H1 (cell line): ENCODE measurements around the gene NEU4. TPM values are rescaled to one million over a fixed set of nuclear protein-coding genes. Genes with fewer than 3 reads are reported as not detected.
A peak's percentile ranks its signal among the peaks of the same experiment; 100 is the strongest.

Source experiments
- CTCF ChIA-PET: fragments of 300-600 bp; sonication (Branson Sonifier 250); formaldehyde crosslinking; loops from one replicate; lab custom pipeline; 2021; ENCODE audit not compliant: partially characterized antibody; lab: Charles Lee
- POLR2A ChIA-PET: fragments of 300-600 bp; sonication (Branson Sonifier 250); formaldehyde crosslinking; loops from one replicate; lab custom pipeline; 2021; ENCODE audit warnings: inconsistent platforms; ENCODE audit not compliant: partially characterized antibody; lab: Charles Lee
- DNase-seq, 2 experiments: peaks; one replicate each; pipeline versions ENCODE4 v3.0.0 to v3.0.0-alpha.2; 2010 to 2022; ENCODE audit warnings: low spot score in 2 of 2, low read depth in 1 of 2, mixed read lengths in 1 of 2
- FAIRE-seq: peaks from 2 replicates; lab custom pipeline; 2011; peaks lifted over from hg19 to GRCh38; lab: Jason Lieb, UNC
- H2AFZ ChIP-seq: 2 replicates; pipeline ENCODE4 v1.8.1; 2012; ENCODE audit warnings: low read length, inconsistent platforms
- H2AK5ac ChIP-seq: 2 replicates; pipeline ENCODE4 v1.6.1; 2013; ENCODE audit warnings: low read depth, low read length
- H2BK120ac ChIP-seq: replicated peaks from 2 replicates; pipeline ENCODE3; 2013; ENCODE audit warnings: low read depth, low read length, inconsistent platforms
- H2BK12ac ChIP-seq: 2 replicates; pipeline ENCODE4 v1.6.1; 2013; ENCODE audit warnings: low read depth, low read length
- H2BK15ac ChIP-seq: 2 replicates; pipeline ENCODE4 v1.6.1; 2013; ENCODE audit warnings: low read length
- H2BK20ac ChIP-seq: 2 replicates; pipeline ENCODE4 v1.6.1; 2013; ENCODE audit warnings: low read length
- H2BK5ac ChIP-seq: 2 replicates; pipeline ENCODE4 v1.6.1; 2013; ENCODE audit warnings: low read depth, low read length
- H3K14ac ChIP-seq: 2 replicates; pipeline ENCODE4 v1.6.1; 2013; ENCODE audit warnings: inconsistent platforms; ENCODE audit not compliant: insufficient read length
- H3K18ac ChIP-seq: 2 replicates; pipeline ENCODE4 v1.6.1; 2013; ENCODE audit warnings: low read length; ENCODE audit errors: extremely low read depth
- H3K23ac ChIP-seq: 2 replicates; pipeline ENCODE4 v1.6.1; 2013; ENCODE audit warnings: inconsistent platforms; ENCODE audit not compliant: insufficient read length
- H3K23me2 ChIP-seq: 2 replicates; pipeline ENCODE4 v1.6.1; 2013; ENCODE audit warnings: low read depth, low read length
- H3K27ac ChIP-seq: 2 replicates; pipeline ENCODE4 v1.6.1; 2011; ENCODE audit warnings: low read depth, low read length, inconsistent platforms
- H3K27me3 ChIP-seq, 4 experiments: replicated peaks in 1 of 4; 1 replicate in 1 of 4; 2 replicates in 3 of 4; pipeline versions ENCODE4 v1.6.1 to v1.8.1; 2011 to 2013; ENCODE audit warnings: low read length in 3 of 4, mild to moderate bottlenecking in 3 of 4, inconsistent platforms in 2 of 4, mixed read lengths in 2 of 4, moderate library complexity in 1 of 4; ENCODE audit not compliant: control insufficient read depth in 3 of 4, insufficient read depth in 3 of 4; ENCODE audit errors: extremely low read depth in 1 of 4
- H3K36me3 ChIP-seq, 4 experiments: 2 replicates each; pipeline versions ENCODE4 v1.6.1 to v1.8.1; 2011 to 2013; ENCODE audit warnings: mild to moderate bottlenecking in 4 of 4, low read length in 3 of 4, moderate library complexity in 2 of 4, control low read depth in 1 of 4, inconsistent platforms in 1 of 4; ENCODE audit not compliant: insufficient read depth in 4 of 4, control insufficient read depth in 2 of 4
- H3K4ac ChIP-seq: replicated peaks from 2 replicates; pipeline ENCODE3; 2013; ENCODE audit warnings: low read length, low read depth, mixed read lengths, inconsistent platforms; ENCODE audit not compliant: insufficient read length
- H3K4me1 ChIP-seq, 4 experiments: replicated peaks in 1 of 4; 1 replicate in 1 of 4; 2 replicates in 3 of 4; pipeline versions ENCODE4 v1.6.1 to v1.8.1; 2011 to 2013; ENCODE audit warnings: low read length in 3 of 4, inconsistent platforms in 2 of 4, mixed read lengths in 1 of 4; ENCODE audit not compliant: insufficient read depth in 4 of 4, control insufficient read depth in 3 of 4
- H3K4me2 ChIP-seq, 2 experiments: 2 replicates each; pipeline versions ENCODE4 v1.6.1 to v1.8.1; 2011 to 2013; ENCODE audit warnings: low read depth in 2 of 2, low read length in 2 of 2, control low read depth in 1 of 2, inconsistent platforms in 1 of 2, mild to moderate bottlenecking in 1 of 2; ENCODE audit not compliant: insufficient read depth in 1 of 2
- H3K4me3 ChIP-seq, 4 experiments: fragments of 200-600, 300-600 bp in 1 of 4; sonication (generic), shearing (Covaris generic), sonication (Bioruptor Twin) in 1 of 4; 2 replicates each; pipeline versions ENCODE4 v1.5.1 to v1.8.1; 2011 to 2016; ENCODE audit warnings: low read length in 4 of 4, low read depth in 3 of 4, control low read depth in 2 of 4, inconsistent platforms in 2 of 4, mild to moderate bottlenecking in 2 of 4, mixed read lengths in 1 of 4, moderate library complexity in 1 of 4; ENCODE audit not compliant: insufficient read depth in 2 of 4; ENCODE audit errors: extremely low read depth in 1 of 4
- H3K56ac ChIP-seq: replicated peaks from 2 replicates; pipeline ENCODE3; 2013; ENCODE audit warnings: low read depth, mild to moderate bottlenecking, mixed read lengths, low read length, inconsistent platforms; ENCODE audit not compliant: insufficient read length
- H3K79me1 ChIP-seq: 2 replicates; pipeline ENCODE4 v1.6.1; 2013; ENCODE audit warnings: low read depth, low read length, control low read depth
- H3K79me2 ChIP-seq, 2 experiments: 2 replicates each; pipeline versions ENCODE4 v1.6.1 to v1.8.1; 2012 to 2013; ENCODE audit warnings: low read length in 2 of 2, mild to moderate bottlenecking in 2 of 2, inconsistent platforms in 1 of 2; ENCODE audit not compliant: insufficient read depth in 2 of 2, control insufficient read depth in 1 of 2
- H3K9ac ChIP-seq, 4 experiments: replicated peaks in 1 of 4; 1 replicate in 1 of 4; 2 replicates in 3 of 4; pipeline versions ENCODE4 v1.6.1 to v1.8.1; 2011 to 2013; ENCODE audit warnings: low read depth in 3 of 4, low read length in 3 of 4, control low read depth in 2 of 4, mild to moderate bottlenecking in 2 of 4, moderate library complexity in 2 of 4, inconsistent platforms in 1 of 4; ENCODE audit errors: extremely low read depth in 1 of 4
- H3K9me3 ChIP-seq, 2 experiments: 2 replicates each; pipeline versions ENCODE4 v1.6.1 to v1.8.1; 2012 to 2013; ENCODE audit warnings: mild to moderate bottlenecking in 2 of 2, moderate library complexity in 2 of 2, control low read depth in 1 of 2, inconsistent platforms in 1 of 2, low read depth in 1 of 2, low read length in 1 of 2, mixed read lengths in 1 of 2; ENCODE audit not compliant: insufficient read depth in 2 of 2
- H4K20me1 ChIP-seq, 2 experiments: replicated peaks in 1 of 2; 2 replicates each; pipeline versions ENCODE3 to v1.8.1; 2011 to 2013; ENCODE audit warnings: inconsistent platforms in 2 of 2, low read length in 2 of 2, mild to moderate bottlenecking in 1 of 2; ENCODE audit not compliant: insufficient read depth in 2 of 2, control insufficient read depth in 1 of 2
- H4K5ac ChIP-seq: 2 replicates; pipeline ENCODE4 v1.6.1; 2013; ENCODE audit warnings: low read length, low read depth, mixed read lengths, inconsistent platforms; ENCODE audit not compliant: insufficient read length
- H4K8ac ChIP-seq: 2 replicates; pipeline ENCODE4 v1.8.0; 2013; ENCODE audit warnings: mild to moderate bottlenecking, moderate library complexity, low read length, inconsistent platforms; ENCODE audit not compliant: insufficient read depth; ENCODE audit errors: extremely low read depth
- H4K91ac ChIP-seq: replicated peaks from 2 replicates; pipeline ENCODE3; 2013; ENCODE audit warnings: low read length, mixed read lengths, inconsistent platforms; ENCODE audit not compliant: insufficient read length
- BACH1 ChIP-seq: IDR thresholded peaks from 2 replicates; pipeline ENCODE4 v1.6.1; 2012; ENCODE audit warnings: low read length, improper control_type of control experiment
- BRCA1 ChIP-seq: IDR thresholded peaks from 2 replicates; pipeline ENCODE4 v1.6.1; 2012; ENCODE audit warnings: low read depth, low read length, improper control_type of control experiment
- CBX5 ChIP-seq: fragments of 300-800, 300-1000 bp; sonication (generic); IDR thresholded peaks from 2 replicates; pipeline ENCODE4 v1.7.1; 2016; ENCODE audit warnings: antibody characterized with exemption, low read length, low read depth
- CHD2 ChIP-seq: IDR thresholded peaks from 2 replicates; pipeline ENCODE4 v1.6.1; 2012; ENCODE audit warnings: low read length, improper control_type of control experiment
- JUN ChIP-seq: IDR thresholded peaks from 2 replicates; pipeline ENCODE4 v1.6.1; 2011; ENCODE audit warnings: low read depth, mild to moderate bottlenecking, improper control_type of control experiment, low read length
- JUND ChIP-seq: IDR thresholded peaks from 2 replicates; pipeline ENCODE4 v1.6.1; 2011; ENCODE audit warnings: mild to moderate bottlenecking, improper control_type of control experiment, low read length
- NRF1 ChIP-seq: IDR thresholded peaks from 2 replicates; pipeline ENCODE4 v1.6.1; 2011; ENCODE audit warnings: mild to moderate bottlenecking, low read depth, low read length, improper control_type of control experiment
- SP2 ChIP-seq: IDR thresholded peaks from 2 replicates; pipeline ENCODE4 v1.6.1; 2012; ENCODE audit warnings: mild to moderate bottlenecking, low read length, inconsistent platforms
- TBP ChIP-seq: IDR thresholded peaks from 2 replicates; pipeline ENCODE4 v1.6.1; 2011; ENCODE audit warnings: low read depth, low read length, improper control_type of control experiment
- ZNF274 ChIP-seq: IDR thresholded peaks from 2 replicates; pipeline ENCODE4 v1.7.0; 2012; ENCODE audit warnings: low read length, borderline replicate concordance; ENCODE audit errors: extremely low read depth
- WGBS, 2 experiments: shearing (Covaris generic) in 1 of 2; methylation state at CpG; one replicate each; pipeline versions ENCODE4 v1.1.6 to v1.1.7; 2013 to 2015; ENCODE audit warnings: low lambda C conversion rate in 2 of 2, mixed read lengths in 2 of 2, inconsistent platforms in 1 of 2, low coverage in 1 of 2, missing lambda C conversion rate in 1 of 2; ENCODE audit not compliant: insufficient replicate concordance in 2 of 2, insufficient coverage in 1 of 2, insufficient read length in 1 of 2; ENCODE audit errors: extremely low coverage in 1 of 2, missing lambda C conversion rate in 1 of 2; 5-methylcytosine and 5-hydroxymethylcytosine counted together
- polyA plus RNA-seq, 7 experiments: library from polyadenylated mRNA; depleted of rRNA in 3 of 7; stranded (reverse) in 5 of 7; unstranded in 2 of 7; fragments of >200 nt in 5 of 7; fragments of 200-250 nt in 2 of 7; gene quantifications; 1 replicate in 5 of 7; 2 replicates in 1 of 7; 4 replicates in 1 of 7; pipeline versions ENCODE4 v1.2.1 to v1.2.3, GENCODE V29; 2011 to 2013; ENCODE audit warnings: missing spikeins in 2 of 7, mixed read lengths in 2 of 7
- total RNA-seq: library from RNA; stranded (reverse); fragmentation: NEBNext Ultra II Directional; extraction: Animal tissue kit (Norgen Biotek cat#: 25700); gene quantifications from 2 replicates; pipeline ENCODE4 v1.2.1, GENCODE V29; 2021

NEU4 gene
- total and polyA plus RNA-seq, 2 of the 8 experiments (the other 6 are each of a cell fraction or from before 2014, with no cell fraction given): 0.32 to 0.50 TPM

DNA sequence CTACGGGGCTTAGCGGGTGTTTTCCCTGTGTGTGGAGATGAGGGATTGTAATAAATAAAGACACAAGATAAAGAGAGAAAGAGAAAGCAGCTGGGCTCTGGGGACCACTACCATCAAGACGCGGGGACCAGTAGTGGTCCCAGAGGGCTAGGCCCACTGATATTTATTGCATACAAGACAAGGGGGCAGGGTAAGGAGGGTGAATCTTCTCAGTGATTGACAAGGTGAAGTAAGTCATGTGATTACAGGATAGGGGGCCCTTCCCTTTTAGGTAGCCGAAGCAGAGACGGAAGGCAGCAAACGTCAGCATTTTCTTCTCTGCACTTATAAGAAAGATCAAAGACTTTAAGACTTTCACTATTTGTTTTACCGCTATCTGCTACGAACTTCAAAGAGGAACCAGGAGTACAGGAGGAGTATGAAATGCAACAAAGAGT lies 36.9 kb upstream of the NEU4 start:
- Histone ChIP-seq H3K23me2 (no peaks in the 10 kb centered on the region), H2BK12ac (no peak overlapping the region), H4K91ac (no peak overlapping the region), H3K36me3 (no peaks in the 10 kb centered on the region), H2BK120ac (no peak overlapping the region), H3K79me1 (no peaks in the 10 kb centered on the region), H3K18ac (no peak overlapping the region), H3K27me3 (no peaks in the 10 kb centered on the region), H4K5ac (no peak overlapping the region), H3K4me1 (peaks cover 0 to 14% (median 9%) of the 10 kb centered on the region in 4 experiments; a peak in 5 of 7 replicates), H3K79me2 (no peaks in the 10 kb centered on the region), H3K14ac (no peak overlapping the region), H3K56ac (no peak overlapping the region), H3K9me3 (no peaks in the 10 kb centered on the region), H2AFZ (no peak overlapping the region), H3K23ac (no peak overlapping the region), H3K27ac (no peak overlapping the region), H2BK20ac (no peak overlapping the region), H3K9ac (no peak overlapping the region), H3K4me3 (no peak overlapping the region), H2BK5ac (no peak overlapping the region), H4K20me1 (peaks cover 0 to 2% of the 10 kb centered on the region in 2 experiments), H2AK5ac (no peak overlapping the region), H3K4ac (no peak overlapping the region), H2BK15ac (no peak overlapping the region), H4K8ac (peak overlapping the region; percentile 80; the same call in 1 of the 2 replicates), H3K4me2 (no peak overlapping the region)
- FAIRE-seq: no peak
- CTCF ChIA-PET: interaction anchor here (0.5 to 1.7 kb wide), 4 partner anchors 8 to 32 kb away, joined by 3 to 5 read pairs (median 4); no protein-coding TSS in a partner anchor
- TF ChIP-seq TBP (no peak), NRF1 (no peak), CBX5 (no peak), JUND (no peak), ZNF274 (no peak), BACH1 (no peak), JUN (no peak), CHD2 (no peak), SP2 (no peak), BRCA1 (no peak)
- WGBS, 2 experiments: 94% methylated on average over 9 of the region's 9 CpGs; no CpG with 5 or more reads in 1 of the 2 experiments
- POLR2A ChIA-PET: interaction anchor here (1.5 to 1.8 kb wide), 2 partner anchors 17 to 71 kb away, joined by 4 to 5 read pairs; partner anchors contain the start of gene ING5
- no peak for DNase-seq
